ENCODE measurements around the gene RPS3.
A peak's percentile ranks its signal among the peaks of the same experiment; 100 is the strongest.
"Not testable (repeated sequence)": the region's sequence is repeated elsewhere in the genome, so short reads cannot be mapped to it uniquely, and the experiment has no call there.

The RPS3 gene

DNA sequence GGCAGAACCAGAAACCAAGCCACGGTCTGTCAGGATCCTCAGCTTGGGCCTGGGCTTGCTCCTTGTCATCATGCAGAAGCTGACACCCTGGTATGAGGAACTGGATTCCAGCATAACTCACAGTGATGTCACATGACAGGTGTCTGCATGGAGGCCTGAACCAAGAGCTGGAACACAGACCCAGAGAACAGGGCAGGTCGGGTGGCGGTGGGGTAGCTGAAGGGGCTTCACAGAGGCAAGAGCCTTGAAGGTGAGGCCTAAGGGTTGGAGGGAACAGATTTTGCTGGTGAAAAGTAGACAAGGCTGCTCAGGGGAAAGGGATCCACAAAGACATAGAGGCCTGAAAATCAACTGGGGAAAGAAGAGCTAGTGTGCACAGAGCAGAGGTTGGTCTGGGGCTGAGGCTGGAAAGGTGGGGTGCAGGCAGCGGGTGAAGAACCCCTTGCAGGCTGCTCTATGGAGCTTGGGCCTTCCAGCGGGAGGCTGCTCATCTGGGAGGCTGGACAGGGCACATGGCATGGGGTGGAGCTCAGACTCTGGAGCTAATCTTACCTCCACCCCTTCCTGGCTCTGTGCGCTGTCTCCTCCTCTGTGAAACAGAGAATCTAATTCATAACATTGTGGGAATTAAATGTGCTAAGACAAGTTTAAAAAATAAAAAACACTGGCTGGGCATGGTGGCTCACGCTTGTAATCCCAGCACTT, 18.4 kb upstream of the RPS3 start:
- peak; percentile 31 to 59 for DNase-seq

DNA sequence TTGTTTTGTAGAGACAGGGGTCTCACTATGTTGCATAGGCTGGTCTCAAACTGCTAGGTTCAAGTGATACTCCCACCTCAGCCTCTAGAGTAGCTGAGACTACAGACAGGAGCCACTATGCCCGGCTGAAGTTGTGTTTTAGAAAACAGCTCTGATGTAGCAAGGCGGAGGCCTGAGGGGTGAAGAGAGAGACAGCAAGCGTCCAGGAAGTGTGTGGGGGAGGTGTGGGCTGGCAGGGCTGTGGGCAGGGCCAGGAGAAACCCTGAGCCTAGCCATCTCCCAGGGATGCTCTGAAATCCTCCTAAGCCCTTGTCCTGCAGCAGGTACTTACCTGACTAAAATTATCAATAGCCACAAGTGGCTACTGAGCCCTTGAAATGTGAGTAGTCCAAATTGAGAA, 16.1 kb upstream of the RPS3 start:
- peak in 1 of 2 experiments; percentile 23 for DNase-seq

DNA sequence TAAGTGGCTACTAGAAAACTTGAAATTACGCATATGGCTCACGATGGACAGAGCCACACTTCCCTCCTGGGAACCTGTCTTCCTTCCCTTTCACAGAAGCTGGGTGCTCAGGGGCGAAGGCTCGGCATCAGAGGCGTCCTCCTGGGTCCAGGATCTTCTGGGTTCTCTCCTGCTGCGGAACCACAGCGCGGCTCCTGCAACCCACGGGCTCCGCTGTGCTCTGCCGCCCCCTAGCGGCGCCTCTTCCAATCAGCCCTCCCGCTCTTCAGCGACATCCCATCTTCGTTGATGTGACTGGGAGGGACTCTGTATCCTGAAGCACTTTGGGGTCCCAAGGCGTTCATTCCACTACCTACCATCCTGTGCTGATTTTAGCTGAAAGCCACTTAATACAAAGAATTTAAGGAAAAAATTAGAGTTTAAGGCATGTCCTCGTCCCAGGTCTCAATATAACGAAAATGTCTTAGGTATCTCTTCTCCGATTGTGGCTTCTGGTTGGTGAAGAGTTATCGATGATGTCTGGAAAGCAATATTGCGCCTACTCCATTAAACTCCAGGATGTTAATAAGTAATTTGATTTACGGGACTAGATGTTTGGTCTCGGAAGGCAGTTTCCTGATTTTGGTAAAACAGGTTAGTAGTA, 14.8 kb upstream of the RPS3 start:
- peak; percentile 46 to 55 for DNase-seq

DNA sequence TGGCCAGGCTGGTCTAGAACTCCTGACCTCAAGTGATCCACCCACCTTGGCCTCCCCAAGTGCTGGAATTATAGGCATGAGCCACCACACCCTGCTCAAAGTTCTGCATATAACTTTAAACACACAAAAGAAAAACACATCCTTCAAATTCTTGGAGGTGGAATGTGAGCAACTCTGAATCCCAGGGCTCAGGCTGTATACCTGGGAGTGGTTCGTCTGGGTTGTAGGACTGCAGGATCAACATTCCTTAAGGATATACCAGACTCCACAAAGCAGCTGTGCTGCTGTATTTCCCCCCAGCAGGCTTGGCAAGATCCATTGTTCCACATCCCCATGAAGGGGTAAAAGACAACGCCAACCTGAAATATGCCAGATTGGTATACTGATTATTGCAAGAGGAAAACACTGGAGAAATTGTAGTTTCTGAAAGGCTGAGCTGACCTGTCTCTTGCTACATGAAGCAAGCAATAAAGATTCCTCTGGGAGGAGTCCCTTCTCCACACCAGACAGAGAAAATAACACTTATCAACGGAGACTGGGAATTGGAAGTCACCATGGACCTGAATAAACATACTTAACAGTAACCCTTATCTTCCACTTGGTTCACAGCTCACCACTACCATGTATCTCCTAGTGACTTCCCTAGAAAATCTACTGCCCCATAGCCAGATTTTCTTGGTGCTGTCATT, 12.2 kb upstream of the RPS3 start:
- DNase-seq, result no peak

DNA sequence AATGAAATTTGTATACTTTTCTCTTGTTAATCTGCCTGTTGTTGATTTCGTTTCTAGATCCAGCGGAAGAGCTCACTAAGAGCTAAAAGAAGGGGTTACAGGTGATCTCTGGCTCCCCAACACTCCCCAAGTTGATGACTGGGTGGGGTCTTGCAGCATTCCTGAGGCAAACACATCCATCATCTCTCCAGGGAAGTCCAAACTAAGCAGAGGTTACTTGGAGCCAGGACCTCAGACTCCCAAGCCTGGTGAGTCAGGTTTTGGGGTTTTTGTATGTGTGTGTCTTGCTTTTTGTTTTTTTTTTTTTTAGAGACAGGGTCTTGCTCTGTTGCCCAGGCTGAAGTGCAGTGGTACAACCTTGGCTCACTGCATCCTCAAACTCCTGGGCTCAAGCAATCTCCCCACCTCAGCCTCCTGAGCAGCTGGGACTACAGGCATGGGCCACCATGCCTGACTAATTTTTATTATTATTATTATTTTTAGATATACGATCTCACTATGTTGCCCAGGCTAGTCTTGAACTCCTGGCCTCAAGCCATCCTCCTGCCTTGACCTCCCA, 11.5 kb upstream of the RPS3 start:
- DNase-seq, result no peak

DNA sequence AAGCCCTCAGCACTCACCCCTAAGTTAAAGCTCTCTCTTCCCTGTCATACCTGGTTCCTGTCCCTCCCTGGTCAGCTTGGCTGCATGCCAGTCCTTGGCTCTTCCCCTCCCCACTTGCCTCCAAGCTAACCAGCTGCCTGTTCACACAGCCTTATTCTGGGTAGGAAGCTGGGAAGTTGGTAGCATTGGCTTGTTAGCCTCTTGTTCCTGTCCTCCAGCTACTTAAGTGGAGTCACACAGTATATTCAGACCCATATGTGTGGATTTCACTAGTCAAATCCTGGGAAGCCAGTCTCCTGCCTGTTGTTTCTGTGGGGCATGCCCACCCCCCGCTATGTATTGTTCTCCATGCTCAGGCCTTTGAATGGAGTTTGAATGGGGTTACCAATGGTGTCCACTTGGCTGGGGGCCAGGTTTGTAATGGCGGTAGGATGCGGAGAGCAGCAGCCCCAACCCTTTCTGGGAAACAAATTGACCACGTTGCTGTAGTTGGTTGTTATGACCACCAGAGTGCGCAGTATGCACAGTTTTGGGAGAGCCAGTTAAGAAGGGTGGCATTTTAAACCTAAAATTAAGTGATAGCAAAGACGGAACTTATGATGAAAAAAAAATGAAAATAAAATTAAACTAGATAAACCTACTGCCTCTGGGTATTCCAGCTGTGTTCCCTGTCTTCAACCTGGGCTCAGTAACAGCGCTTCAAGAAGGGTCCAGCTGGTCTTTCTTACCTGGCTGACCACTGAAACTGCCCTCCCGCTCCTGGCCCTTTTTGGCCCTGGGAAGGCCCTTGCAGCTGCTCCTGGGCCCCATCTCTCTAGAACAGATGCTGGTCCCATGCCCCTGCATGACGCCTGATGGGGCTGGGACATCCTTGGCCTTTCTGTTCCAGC, 10.7 kb upstream of the RPS3 start:
- peak; percentile 76 to 77 for DNase-seq

DNA sequence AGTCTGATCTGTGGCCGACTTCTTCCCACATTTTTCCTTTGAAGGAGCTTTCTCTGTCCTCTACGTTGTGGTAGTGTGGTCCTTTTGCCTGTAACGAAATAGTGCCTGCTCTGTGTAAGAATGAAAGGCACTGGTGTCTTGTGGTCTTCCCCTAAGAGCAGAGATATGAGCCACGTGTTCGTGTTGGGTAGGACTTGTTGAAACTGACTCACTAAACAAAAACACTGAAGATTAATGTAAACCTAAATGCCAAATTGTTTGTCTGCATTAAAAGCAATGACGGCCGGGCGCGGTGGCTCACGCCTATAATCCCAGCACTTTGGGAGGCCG, 10.1 kb upstream of the RPS3 start:
- DNase-seq, result no peak

DNA sequence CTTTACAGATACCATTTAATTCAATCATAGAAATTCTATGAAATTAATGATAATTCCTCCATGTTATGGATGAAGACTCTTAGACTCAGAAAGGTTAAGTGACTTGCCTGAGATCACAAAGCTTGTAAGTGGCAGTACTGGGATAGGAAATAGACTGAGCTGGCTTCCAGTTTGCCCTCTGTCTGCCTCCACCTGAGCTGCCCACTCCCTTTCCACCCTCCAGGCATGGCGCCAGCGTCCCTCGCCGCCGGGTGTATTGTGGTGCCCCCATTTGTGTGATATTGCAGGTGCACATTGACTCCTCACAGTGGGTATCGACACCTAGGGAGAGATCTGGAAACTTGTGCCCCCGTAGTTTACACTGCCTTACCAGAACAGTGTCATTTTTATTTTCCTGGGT, 9.4 kb upstream of the RPS3 start:
- DNase-seq, result no peak

DNA sequence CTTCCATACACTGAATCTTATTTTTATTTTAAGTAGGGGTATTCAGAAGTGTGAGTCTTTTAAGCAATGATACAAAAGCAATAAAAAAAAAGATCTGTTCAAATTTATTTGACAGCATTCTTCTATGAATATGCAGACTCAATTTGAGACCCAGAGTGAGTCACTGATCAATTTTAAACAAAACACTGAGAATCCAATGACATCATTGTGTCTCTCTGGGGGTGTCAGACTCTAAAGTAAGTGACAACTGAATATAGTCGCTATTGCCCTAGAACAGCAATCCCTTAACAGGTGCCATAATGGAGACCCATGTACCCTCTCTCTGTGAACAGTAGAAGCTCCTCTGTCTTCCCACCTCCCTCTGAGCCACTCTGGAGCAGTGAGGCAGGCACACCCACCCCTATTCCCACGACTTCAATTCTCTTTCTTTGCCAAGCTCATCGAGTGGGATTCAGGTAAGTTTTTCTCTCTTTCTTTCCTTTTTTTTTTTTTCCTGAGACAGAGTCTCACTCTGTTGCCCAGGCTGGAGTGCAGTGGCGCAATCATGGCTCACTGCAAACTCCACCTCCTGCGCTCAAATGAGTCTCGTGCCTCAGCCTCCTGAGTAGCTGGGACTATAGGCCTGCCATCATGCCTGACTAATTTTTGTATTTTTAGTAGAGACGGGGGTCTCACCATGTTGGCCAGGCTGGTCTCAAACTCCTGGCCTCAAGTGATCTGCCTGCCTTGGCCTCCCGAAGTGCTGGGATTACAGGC, 5.1 kb upstream of the RPS3 start:
- DNase-seq, result no peak

DNA sequence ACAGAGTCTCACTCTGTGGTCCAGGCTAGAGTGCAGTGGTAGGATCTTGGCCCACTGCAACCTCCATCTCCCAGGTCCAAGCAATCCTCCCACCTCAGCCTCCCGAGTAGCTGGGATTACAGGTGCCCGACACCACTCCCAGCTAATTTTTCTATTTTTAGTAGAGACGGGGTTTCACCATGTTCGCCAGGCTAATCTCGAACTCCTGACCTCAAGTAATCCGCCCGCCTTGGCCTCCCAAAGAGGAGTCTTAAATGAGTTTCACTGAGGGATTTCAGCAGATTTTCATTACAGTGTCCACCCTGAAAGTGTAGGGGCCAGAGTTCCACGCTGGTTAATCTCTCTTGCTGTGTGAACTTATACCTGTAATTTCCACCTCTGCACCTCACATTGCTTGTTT, 412 bp upstream of the RPS3 start:
- no peak for DNase-seq

DNA sequence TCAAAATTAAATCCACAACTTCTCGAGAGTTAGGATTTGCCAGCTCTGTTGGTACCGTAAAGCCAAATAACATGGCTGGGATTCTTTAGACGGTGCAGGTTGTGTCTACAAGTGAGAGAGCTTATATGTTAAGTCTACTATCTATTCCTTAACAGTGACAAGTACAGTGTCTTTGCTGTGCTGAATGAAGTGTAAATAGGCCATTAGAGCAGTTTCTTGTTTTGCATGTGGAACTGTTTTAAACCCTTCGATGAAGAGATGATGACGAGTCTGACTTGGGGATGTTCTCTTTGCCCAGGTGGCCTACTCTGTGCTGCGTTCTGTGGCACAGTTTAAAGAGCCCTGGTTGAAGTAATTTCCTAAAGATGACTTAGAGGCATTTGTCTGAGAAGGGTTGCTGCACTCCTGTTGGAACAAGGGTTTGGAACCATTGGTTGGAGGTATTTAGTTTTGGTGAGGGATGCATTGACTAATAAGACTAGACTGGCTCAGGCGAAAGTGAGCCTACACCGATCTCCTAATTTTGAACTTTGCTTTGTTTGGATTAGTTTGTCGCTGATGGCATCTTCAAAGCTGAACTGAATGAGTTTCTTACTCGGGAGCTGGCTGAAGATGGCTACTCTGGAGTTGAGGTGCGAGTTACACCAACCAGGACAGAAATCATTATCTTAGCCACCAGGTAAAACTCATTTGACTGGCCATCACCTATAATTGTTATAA, 988 bp downstream of the RPS3 start:
- no peak for DNase-seq

DNA sequence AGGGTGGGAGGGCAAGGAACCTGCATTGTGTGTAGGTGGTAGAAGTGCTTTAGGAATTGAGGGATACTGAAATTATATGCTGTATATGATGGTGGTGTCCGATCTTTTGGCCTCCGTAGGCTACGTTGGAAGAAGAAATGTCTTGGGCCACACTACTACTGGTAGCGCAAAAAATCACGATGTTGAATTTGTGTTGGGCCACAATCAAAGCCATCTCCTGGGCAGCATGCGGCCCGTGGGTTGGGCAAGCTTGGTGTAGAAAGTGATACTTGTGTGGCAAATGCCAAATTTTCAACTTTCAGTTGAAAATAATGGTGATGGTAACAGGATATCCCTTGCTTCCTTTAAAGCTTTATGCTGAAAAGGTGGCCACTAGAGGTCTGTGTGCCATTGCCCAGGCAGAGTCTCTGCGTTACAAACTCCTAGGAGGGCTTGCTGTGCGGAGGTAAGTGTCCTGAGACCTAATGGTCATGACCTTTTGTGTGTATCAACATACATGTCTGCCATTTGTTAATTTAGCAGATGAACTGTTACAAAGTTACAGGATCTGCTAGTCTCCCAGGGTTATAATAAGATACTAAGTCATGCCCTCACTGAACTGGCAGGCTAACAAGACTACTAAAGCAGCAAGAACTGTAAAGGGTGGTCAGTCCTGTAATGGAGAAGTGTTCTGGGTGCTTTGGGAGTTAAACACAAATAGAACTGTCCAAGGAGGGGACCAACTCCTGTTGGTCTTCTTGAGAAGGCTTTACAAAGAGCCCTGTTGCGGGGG, 2.9 kb downstream of the RPS3 start:
- no peak for DNase-seq

DNA sequence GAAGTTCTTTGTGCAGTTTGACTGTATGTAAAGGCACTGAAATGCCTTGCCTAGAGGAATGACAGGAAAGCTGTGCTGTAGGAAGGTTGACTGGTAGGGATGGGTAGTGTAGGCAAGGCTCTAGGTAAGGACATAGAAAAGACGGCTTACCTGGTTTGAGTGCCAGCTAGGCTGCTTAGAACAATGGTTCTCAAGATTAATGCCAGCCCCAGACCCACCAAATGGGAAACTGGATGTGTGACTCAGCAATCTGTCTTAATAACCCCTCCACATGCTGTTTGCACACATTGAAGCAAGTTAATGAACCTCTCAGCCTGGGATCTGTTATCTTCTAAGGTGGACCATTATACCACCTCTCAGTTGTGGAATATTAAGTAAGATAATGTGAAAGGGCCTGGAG, 3.7 kb downstream of the RPS3 start:
- DNase-seq, result no peak

DNA sequence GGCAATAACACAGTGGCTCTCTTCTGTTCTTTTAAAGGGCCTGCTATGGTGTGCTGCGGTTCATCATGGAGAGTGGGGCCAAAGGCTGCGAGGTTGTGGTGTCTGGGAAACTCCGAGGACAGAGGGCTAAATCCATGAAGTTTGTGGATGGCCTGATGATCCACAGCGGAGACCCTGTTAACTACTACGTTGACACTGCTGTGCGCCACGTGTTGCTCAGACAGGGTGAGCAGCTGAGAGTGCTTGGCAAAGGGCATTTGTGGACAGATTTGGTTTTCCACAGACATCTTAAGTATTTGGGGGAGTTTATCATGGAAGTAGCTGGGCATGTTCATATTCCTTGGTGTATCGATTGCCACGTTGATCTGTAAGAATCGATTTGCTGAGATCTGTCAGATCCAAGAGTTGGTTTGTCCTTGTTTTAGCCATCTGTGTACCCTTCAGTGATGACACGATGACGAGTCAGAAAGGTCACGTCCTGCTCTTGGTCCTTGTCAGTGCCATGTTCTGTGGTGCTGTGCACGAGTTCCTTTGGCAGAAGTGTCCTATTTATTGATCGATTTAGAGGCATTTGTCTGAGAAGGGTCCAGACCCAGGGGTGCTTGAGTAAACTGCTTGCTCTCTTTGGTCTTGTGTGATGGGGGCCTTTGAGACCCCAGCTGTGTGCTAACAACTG, 4.8 kb downstream of the RPS3 start:
- DNase-seq, result no peak

DNA sequence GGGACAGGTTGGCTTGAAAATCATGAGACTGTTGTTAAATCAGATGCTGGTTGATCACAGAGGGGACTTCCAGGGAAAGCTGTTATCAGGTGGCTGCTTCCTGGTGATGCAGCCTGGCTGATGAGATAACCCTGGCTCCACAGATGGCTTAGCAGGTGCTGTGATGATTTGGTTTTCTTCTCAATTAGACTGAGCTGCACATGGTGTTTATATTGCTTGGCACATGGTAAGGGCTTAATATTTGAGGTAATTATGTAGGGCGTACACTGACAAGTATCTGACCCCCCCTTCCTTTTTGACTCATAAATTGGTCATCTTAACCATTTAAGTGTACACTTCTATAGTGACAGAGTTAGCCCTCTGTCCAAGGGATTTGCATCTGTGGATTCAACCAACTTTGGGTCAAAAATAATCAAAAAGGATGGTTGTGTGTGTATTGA, 7.0 kb downstream of the RPS3 start:
- DNase-seq, result no peak

DNA sequence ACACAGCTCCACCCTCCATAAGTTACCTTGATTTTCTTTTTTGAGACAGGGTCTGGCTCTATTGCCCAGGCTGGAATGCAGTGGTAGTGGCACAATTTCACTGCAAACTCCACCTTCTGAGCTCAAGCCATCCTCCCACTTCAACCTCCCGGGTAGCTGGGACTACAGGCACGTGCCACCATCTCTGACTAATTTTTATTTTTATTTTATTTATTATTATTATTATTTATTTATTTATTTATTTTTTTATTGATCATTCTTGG, 9.6 kb downstream of the RPS3 start:
- no peak for DNase-seq

DNA sequence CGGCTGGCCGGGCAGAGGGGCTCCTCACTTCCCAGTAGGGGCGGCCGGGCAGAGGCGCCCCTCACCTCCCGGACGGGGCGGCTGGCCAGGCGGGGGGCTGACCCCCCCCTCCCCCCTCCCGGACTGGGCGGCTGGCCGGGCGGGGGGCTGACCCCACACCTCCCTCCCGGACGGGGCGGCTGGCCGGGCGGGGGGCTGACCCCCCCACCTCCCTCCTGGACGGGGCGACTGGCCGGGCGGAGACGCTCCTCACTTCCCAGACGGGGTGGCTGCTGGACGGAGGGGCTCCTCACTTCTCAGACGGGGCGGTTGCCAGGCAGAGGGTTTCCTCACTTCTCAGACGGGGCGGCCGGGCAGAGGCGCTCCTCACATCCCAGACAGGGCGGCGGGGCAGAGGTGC, 10.7 kb downstream of the RPS3 start:
- DNase-seq, result not testable (repeated sequence)

DNA sequence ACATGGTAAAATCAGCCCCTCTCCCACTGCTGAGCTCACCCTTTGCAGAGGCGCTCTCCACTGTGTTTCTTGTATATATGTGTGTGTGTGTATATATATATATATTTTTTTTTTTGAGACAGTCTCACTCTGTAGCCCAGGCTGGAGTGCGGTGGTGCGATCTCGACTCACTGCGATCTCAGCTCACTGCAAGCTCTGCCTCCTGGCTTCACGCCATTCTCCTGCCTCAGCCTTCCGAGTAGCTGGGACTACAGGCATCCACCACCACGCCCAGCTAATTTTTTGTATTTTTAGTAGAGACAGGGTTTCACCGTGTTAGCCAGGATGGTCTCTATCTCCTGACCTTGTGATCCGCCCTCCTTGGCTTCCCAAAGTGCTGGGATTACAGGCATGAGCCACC, 13.8 kb downstream of the RPS3 start:
- not testable (repeated sequence) for DNase-seq

DNA sequence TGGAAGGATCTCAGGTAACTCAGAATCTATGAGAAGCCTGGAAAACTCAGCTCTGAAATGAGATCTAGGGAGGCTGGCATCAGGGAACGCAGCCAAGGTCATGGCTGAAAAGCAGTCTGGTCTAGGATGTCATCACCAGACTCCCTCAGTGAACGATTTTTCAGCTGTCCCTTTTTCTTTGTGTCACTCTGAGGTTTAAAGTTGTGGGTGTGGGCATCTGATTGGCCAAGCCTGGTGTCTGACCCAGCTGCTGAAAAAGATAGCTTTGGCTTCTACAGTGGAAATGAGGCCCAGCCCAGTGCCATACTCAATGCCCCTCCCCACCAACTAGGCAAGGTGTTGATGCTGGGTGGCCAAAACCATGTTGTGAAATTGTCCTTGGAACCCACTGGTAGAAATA, 14.5 kb downstream of the RPS3 start:
- DNase-seq, result no peak

DNA sequence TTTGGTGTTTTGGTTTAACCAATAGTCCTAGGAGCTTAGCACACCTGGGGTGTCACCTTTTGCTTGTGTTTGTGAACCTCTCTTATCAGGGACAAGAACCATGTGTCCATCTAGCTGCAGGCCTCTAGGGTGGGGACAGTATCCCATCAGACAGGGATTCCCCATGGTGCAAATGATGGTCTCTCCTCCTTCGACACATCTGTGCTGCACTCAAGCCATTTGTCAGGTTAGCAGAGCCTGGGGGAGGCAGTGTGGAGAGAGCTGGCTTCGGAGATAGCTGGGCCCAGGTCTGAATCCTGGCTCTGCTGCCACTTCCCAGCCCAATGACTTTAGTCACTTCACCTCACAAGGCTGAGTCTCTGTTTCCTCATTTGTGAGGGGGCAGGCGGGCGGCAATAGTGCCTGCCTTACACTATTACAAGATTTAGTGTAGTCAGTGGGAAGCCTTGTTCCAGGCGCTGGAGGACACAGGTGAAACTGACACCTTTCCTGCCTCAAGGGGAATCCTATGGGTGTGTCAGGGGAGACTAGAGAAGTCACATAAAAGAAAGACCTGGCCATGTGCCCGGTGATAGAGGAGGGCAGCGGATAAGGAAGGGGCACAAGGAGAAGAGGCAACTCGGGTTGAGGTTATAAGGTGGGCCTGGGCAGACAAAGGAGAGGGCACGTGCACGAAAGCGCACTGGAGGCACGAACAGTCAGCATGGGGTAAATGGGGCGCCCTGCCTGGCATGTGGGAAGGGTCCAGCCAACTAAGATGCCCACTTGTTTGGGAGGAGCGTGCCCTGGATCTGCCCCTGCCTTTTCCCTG, 21.1 kb downstream of the RPS3 start:
- no peak for DNase-seq

Data from AML-193 (cell line).